Cardiac muscle cell (in vitro differentiated cells and primary cell): ENCODE data around the gene EXOC3L2. TPM values are rescaled to one million over a fixed set of nuclear protein-coding genes. Genes with fewer than 3 reads are reported as not detected.

ENCODE experiments used
- DNase-seq, 2 donors: peaks; one replicate each; pipeline versions ENCODE4 v3.0.0 to v3.0.0-alpha.2; 2010 to 2017; ENCODE audit warnings: low read depth in 1 of 2, low spot score in 1 of 2
- H3K27ac ChIP-seq: fragments of 200-600 bp; sonication (generic); 2 replicates; pipeline ENCODE4 v1.5.1; 2016
- H3K27me3 ChIP-seq: fragments of 200-600 bp; sonication (generic); 2 replicates; pipeline ENCODE4 v1.6.0; 2016; ENCODE audit warnings: control low read depth
- H3K36me3 ChIP-seq: fragments of 200-600 bp; sonication (generic); 2 replicates; pipeline ENCODE4 v1.5.1; 2016; ENCODE audit warnings: control low read depth
- H3K4me1 ChIP-seq: fragments of 200-600 bp; sonication (generic); 2 replicates; pipeline ENCODE4 v1.8.1; 2017; ENCODE audit warnings: low read depth, mild to moderate bottlenecking, mixed run types
- H3K4me3 ChIP-seq: fragments of 200-600 bp; sonication (generic); 2 replicates; pipeline ENCODE4 v1.5.1; 2016; ENCODE audit warnings: mild to moderate bottlenecking
- H3K9me3 ChIP-seq: fragments of 200-600 bp; sonication (generic); 2 replicates; pipeline ENCODE4 v1.5.1; 2017; ENCODE audit warnings: low read depth, mild to moderate bottlenecking, control low read depth
- CTCF ChIP-seq: IDR thresholded peaks from 2 replicates; pipeline ENCODE4 v1.5.1; 2012; ENCODE audit warnings: low read depth, mild to moderate bottlenecking, low read length
- polyA plus RNA-seq: library from polyadenylated mRNA; unstranded; fragments of >200 nt; fragmentation: Nextera tagmentation; extraction: Ambion mirVana; gene quantifications from 2 replicates; pipeline ENCODE4 v1.2.1, GENCODE V29; 2016
- total RNA-seq: library from RNA; depleted of rRNA; stranded (reverse); fragments of >200 nt; gene quantifications from 2 replicates; pipeline ENCODE4 v1.2.3, GENCODE V29; 2016

Gene EXOC3L2
- total and polyA plus RNA-seq, 2 experiments from 2014 or later: 1.5 to 2.2 TPM

GRCh38 chr19:45265375-45265774, 20.2 kb upstream of the EXOC3L2 start:
- DNase-seq: no peak
- no peak overlapping the region for H3K27ac ChIP-seq
- H3K9me3 ChIP-seq: no peaks in the 10 kb centered on the region
- no peaks in the 10 kb centered on the region for H3K27me3 ChIP-seq
- H3K4me3 ChIP-seq: no peak overlapping the region
- no peaks in the 10 kb centered on the region for H3K4me1 ChIP-seq
- H3K36me3 ChIP-seq: peaks cover 16% of the 10 kb centered on the region
- no peak for TF ChIP-seq CTCF

DNA sequence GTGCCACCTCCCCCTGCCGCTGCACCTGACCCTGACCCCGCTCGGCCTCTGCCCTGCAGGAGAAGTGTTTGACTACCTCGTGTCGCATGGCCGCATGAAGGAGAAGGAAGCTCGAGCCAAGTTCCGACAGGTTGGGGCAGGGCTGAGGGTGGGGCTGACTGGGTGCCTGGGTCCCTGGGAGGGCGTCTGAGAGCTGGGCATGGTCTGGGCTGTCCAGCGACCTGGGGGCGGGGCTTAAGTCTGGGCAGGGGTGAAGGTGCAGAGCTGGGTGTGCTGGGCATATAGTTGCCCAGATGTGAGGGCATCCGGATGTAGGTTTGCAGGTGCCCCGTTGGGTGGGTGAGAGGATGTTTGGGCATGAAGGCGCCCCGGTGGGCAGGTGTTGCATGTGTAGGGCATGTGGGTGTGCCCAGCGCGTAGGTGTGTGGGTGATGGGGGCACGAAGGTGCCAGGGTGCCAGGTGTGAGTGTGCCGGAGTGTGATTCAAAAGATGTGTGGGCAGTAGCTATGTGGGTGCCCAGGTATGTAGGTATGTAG, 19.6 kb upstream of the EXOC3L2 start:
- H3K9me3 ChIP-seq: no peaks in the 10 kb centered on the region
- no peak for TF ChIP-seq CTCF
- H3K4me3 ChIP-seq: no peak overlapping the region
- H3K4me1 ChIP-seq: no peaks in the 10 kb centered on the region
- peaks cover 16% of the 10 kb centered on the region for H3K36me3 ChIP-seq
- no peaks in the 10 kb centered on the region for H3K27me3 ChIP-seq
- no peak for DNase-seq
- no peak overlapping the region for H3K27ac ChIP-seq

- no peak for TF ChIP-seq CTCF
- H3K9me3 ChIP-seq: no peaks in the 10 kb centered on the region
- H3K27ac ChIP-seq: no peak overlapping the region
- H3K4me1 ChIP-seq: no peaks in the 10 kb centered on the region
- no peak overlapping the region for H3K4me3 ChIP-seq
- peaks cover 8% of the 10 kb centered on the region for H3K36me3 ChIP-seq
- DNase-seq: no peak
- no peaks in the 10 kb centered on the region for H3K27me3 ChIP-seq
Observed at GRCh38 chr19:45263013-45263412, 17.8 kb upstream of the EXOC3L2 start.

DNA sequence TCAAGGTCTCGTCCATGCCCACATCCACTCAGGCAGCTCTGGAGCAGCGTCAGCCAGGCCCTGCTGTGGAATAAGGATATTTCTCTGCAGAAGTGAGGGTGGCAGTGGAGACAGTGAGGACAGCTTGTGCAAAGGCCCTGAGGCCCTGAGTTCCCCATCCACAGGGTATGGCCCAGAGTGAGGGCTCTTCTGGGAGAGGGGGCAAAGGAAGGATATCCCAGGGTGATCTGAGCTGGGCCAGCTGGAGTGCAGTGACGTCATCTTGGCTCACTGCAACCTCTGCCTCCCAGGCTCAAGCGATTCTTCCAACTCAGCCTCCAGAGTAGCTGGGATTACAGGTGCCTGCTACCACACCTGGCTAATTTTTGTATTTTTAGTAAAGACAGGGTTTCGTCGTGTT, 17.4 kb upstream of the EXOC3L2 start:
- TF ChIP-seq CTCF: no peak
- DNase-seq: no peak
- no peaks in the 10 kb centered on the region for H3K27me3 ChIP-seq

GRCh38 chr19:45258862-45259261, 13.7 kb upstream of the EXOC3L2 start:
- H3K4me1 ChIP-seq: no peaks in the 10 kb centered on the region
- H3K4me3 ChIP-seq: no peak overlapping the region
- H3K27me3 ChIP-seq: no peaks in the 10 kb centered on the region
- H3K36me3 ChIP-seq: peaks cover 3% of the 10 kb centered on the region
- no peak for TF ChIP-seq CTCF
- no peaks in the 10 kb centered on the region for H3K9me3 ChIP-seq
- no peak for DNase-seq
- H3K27ac ChIP-seq: no peak overlapping the region

More for the DNA sequence above, 17.4 kb upstream of the EXOC3L2 start:
- H3K4me1 ChIP-seq: no peaks in the 10 kb centered on the region
- no peaks in the 10 kb centered on the region for H3K9me3 ChIP-seq
- no peak overlapping the region for H3K4me3 ChIP-seq
- H3K36me3 ChIP-seq: peaks cover 7% of the 10 kb centered on the region
- H3K27ac ChIP-seq: no peak overlapping the region

- DNase-seq: no peak
Observed at GRCh38 chr19:45256836-45257235, 11.6 kb upstream of the EXOC3L2 start.

More at GRCh38 chr19:45256836-45257235, 11.6 kb upstream of the EXOC3L2 start:
- H3K27me3 ChIP-seq: no peaks in the 10 kb centered on the region
- no peak overlapping the region for H3K4me3 ChIP-seq
- no peaks in the 10 kb centered on the region for H3K9me3 ChIP-seq
- H3K4me1 ChIP-seq: no peaks in the 10 kb centered on the region
- no peak overlapping the region for H3K27ac ChIP-seq
- H3K36me3 ChIP-seq: no peaks in the 10 kb centered on the region
- no peak for TF ChIP-seq CTCF
